Activated CD4-positive, alpha-beta T cell treated with anti-CD3 and anti-CD28 coated beads, Interleukin-2, amount 50 U/mL, for 24 hours (primary cell): Measurements from ENCODE around the gene PTPRN2.

Experiments used
- DNase-seq, 2 donors: peaks; one replicate each; pipeline ENCODE4 v3.0.0-alpha.2; 2020; ENCODE audit warnings: low read depth in 1 of 2, low spot score in 1 of 2

PTPRN2 gene

GRCh38 chr7:158067219-158067930, 520.2 kb downstream of the PTPRN2 start:
- DNase-seq, result no peak

- no peak for DNase-seq
Observed at GRCh38 chr7:158066085-158066484, 521.5 kb downstream of the PTPRN2 start.

GRCh38 chr7:158065340-158065739, 522.3 kb downstream of the PTPRN2 start:
- DNase-seq, result no peak

GRCh38 chr7:158064631-158065030, 523.0 kb downstream of the PTPRN2 start:
- no peak for DNase-seq

GRCh38 chr7:158063850-158064610, 523.6 kb downstream of the PTPRN2 start:
- DNase-seq, result no peak

- no peak for DNase-seq
Observed at GRCh38 chr7:158062661-158063060, 525.0 kb downstream of the PTPRN2 start.

GRCh38 chr7:158061884-158062656, 525.6 kb downstream of the PTPRN2 start:
- DNase-seq, result no peak

GRCh38 chr7:158061026-158061630, 526.5 kb downstream of the PTPRN2 start:
- DNase-seq, result no peak

GRCh38 chr7:158060216-158060615, 527.4 kb downstream of the PTPRN2 start:
- DNase-seq, result no peak

GRCh38 chr7:158057446-158057845, 530.2 kb downstream of the PTPRN2 start:
- DNase-seq, result no peak

- DNase-seq, result no peak
Observed at GRCh38 chr7:158056761-158057160, 530.9 kb downstream of the PTPRN2 start.

GRCh38 chr7:158055726-158056510, 531.7 kb downstream of the PTPRN2 start:
- DNase-seq, result no peak

- DNase-seq, result no peak
Observed at GRCh38 chr7:158054611-158055010, 533.0 kb downstream of the PTPRN2 start.

- DNase-seq, result no peak
Observed at GRCh38 chr7:158054081-158054480, 533.5 kb downstream of the PTPRN2 start.

- DNase-seq, result no peak
Observed at GRCh38 chr7:158053183-158053915, 534.3 kb downstream of the PTPRN2 start.

GRCh38 chr7:158052381-158053060, 535.1 kb downstream of the PTPRN2 start:
- DNase-seq, result no peak

- no peak for DNase-seq
Observed at GRCh38 chr7:158051776-158052175, 535.8 kb downstream of the PTPRN2 start.

- no peak for DNase-seq
Observed at GRCh38 chr7:158050978-158051651, 536.5 kb downstream of the PTPRN2 start.

- no peak for DNase-seq
Observed at GRCh38 chr7:158050441-158050977, 537.1 kb downstream of the PTPRN2 start.
